Liver (tissue), 9 donors: ENCODE results near the gene PRELID3B. TPM values are rescaled to one million over a fixed set of nuclear protein-coding genes. Genes with fewer than 3 reads are reported as not detected.
"Not testable (repeated sequence)": the region's sequence is repeated elsewhere in the genome, so short reads cannot be mapped to it uniquely, and the experiment has no call there.

Experiments
- DNase-seq: peaks from one replicate; pipeline ENCODE4 v3.0.0-alpha.2; 2017; ENCODE audit warnings: low spot score
- H3K27ac ChIP-seq, 2 donors: one replicate each; pipeline ENCODE4 v1.7.0; 2013; ENCODE audit warnings: inconsistent platforms in 2 of 2, low read length in 2 of 2, control low read depth in 1 of 2, low read depth in 1 of 2, mild to moderate bottlenecking in 1 of 2
- H3K27me3 ChIP-seq, 4 donors: one replicate each; pipeline versions ENCODE4 v1.6.1 to v1.7.0; 2013; ENCODE audit warnings: low read length in 3 of 4, inconsistent platforms in 1 of 4, mild to moderate bottlenecking in 1 of 4, moderate library complexity in 1 of 4; ENCODE audit not compliant: control insufficient read depth in 4 of 4, insufficient read depth in 4 of 4
- H3K36me3 ChIP-seq, 4 donors: one replicate each; pipeline versions ENCODE4 v1.6.1 to v1.7.0; 2013; ENCODE audit warnings: low read length in 3 of 4, mild to moderate bottlenecking in 3 of 4, low read depth in 1 of 4, moderate library complexity in 1 of 4; ENCODE audit not compliant: control insufficient read depth in 4 of 4, insufficient read depth in 3 of 4
- H3K4me1 ChIP-seq, 4 donors: one replicate each; pipeline versions ENCODE4 v1.6.1 to v1.7.0; 2013; ENCODE audit warnings: low read length in 3 of 4, mild to moderate bottlenecking in 3 of 4, moderate library complexity in 1 of 4; ENCODE audit not compliant: control insufficient read depth in 4 of 4, insufficient read depth in 4 of 4
- H3K4me3 ChIP-seq, 3 donors: one replicate each; pipeline versions ENCODE4 v1.6.1 to v1.7.0; 2013; ENCODE audit warnings: low read length in 3 of 3, control low read depth in 1 of 3, low read depth in 1 of 3, mild to moderate bottlenecking in 1 of 3
- H3K9ac ChIP-seq, 2 donors: one replicate each; pipeline ENCODE4 v1.7.0; 2013; ENCODE audit warnings: low read length in 2 of 2, mild to moderate bottlenecking in 2 of 2, moderate library complexity in 2 of 2, control low read depth in 1 of 2, low read depth in 1 of 2
- H3K9me3 ChIP-seq, 4 donors: one replicate each; pipeline versions ENCODE4 v1.6.1 to v1.7.0; 2013; ENCODE audit warnings: low read length in 3 of 4; ENCODE audit not compliant: control insufficient read depth in 4 of 4
- EGR1 ChIP-seq, 2 donors: IDR thresholded peaks; 2 replicates each; pipeline ENCODE4 v1.6.1; 2016 to 2018; ENCODE audit warnings: antibody characterized with exemption in 2 of 2, low read depth in 2 of 2
- FOXA1 ChIP-seq: IDR thresholded peaks from 2 replicates; pipeline ENCODE4 v1.6.1; 2016; ENCODE audit warnings: antibody characterized with exemption
- FOXA2 ChIP-seq: IDR thresholded peaks from 2 replicates; pipeline ENCODE4 v1.6.1; 2016; ENCODE audit warnings: antibody characterized with exemption
- GABPA ChIP-seq, 2 donors: IDR thresholded peaks in 1 of 2; conservative IDR thresholded peaks in 1 of 2; 2 replicates each; pipeline ENCODE4 v1.6.1; 2016; ENCODE audit warnings: antibody characterized with exemption in 2 of 2, mild to moderate bottlenecking in 1 of 2, moderate library complexity in 1 of 2
- HNF4A ChIP-seq, 2 donors: conservative IDR thresholded peaks; 2 replicates each; pipeline ENCODE4 v1.6.1; 2016; ENCODE audit warnings: antibody characterized with exemption in 2 of 2, mild to moderate bottlenecking in 2 of 2
- HNF4G ChIP-seq: IDR thresholded peaks from 2 replicates; pipeline ENCODE4 v1.6.1; 2016; ENCODE audit warnings: antibody characterized with exemption
- NR2F2 ChIP-seq: IDR thresholded peaks from 2 replicates; pipeline ENCODE4 v1.6.1; 2016; ENCODE audit warnings: antibody characterized with exemption
- RAD21 ChIP-seq, 2 donors: IDR thresholded peaks; 2 replicates each; pipeline ENCODE4 v1.6.1; 2016; ENCODE audit warnings: antibody characterized with exemption in 2 of 2, mild to moderate bottlenecking in 2 of 2
- RXRA ChIP-seq, 2 donors: IDR thresholded peaks; 2 replicates each; pipeline ENCODE4 v1.6.1; 2017 to 2018; ENCODE audit warnings: antibody characterized with exemption in 2 of 2, mild to moderate bottlenecking in 1 of 2
- TAF1 ChIP-seq: conservative IDR thresholded peaks from 2 replicates; pipeline ENCODE4 v1.6.1; 2016; ENCODE audit warnings: antibody characterized with exemption, mild to moderate bottlenecking
- YY1 ChIP-seq: IDR thresholded peaks from 2 replicates; pipeline ENCODE4 v1.6.1; 2016; ENCODE audit warnings: antibody characterized with exemption, mild to moderate bottlenecking
- WGBS: extraction: QIAGEN DNeasy Blood & Tissue Kit; methylation state at CpG from one replicate; pipeline ENCODE4 v1.1.7; 2013; 5-methylcytosine and 5-hydroxymethylcytosine counted together
- polyA plus RNA-seq, 2 donors: library from polyadenylated mRNA; stranded (reverse) in 1 of 2; unstranded in 1 of 2; fragments of 200-250 nt in 1 of 2; fragments of >200 nt in 1 of 2; fragmentation: Nextera tagmentation in 1 of 2; extraction: Ambion mirVana in 1 of 2; gene quantifications; one replicate each; pipeline versions ENCODE4 v1.2.1 to v1.2.3, GENCODE V29; 2013 to 2015
- total RNA-seq, 2 donors: library from RNA; depleted of rRNA; stranded (reverse); fragments of >200 nt; gene quantifications; one replicate each; pipeline ENCODE4 v1.2.3, GENCODE V29; 2014
- TF ChIP-seq, protein P1 (sequence below): IDR thresholded peaks from 2 replicates; pipeline ENCODE4 v1.6.1; 2016; ENCODE audit warnings: antibody characterized with exemption
- TF ChIP-seq, protein P2 (sequence below): IDR thresholded peaks from 2 replicates; pipeline ENCODE4 v1.6.1; 2016; ENCODE audit warnings: antibody characterized with exemption
- TF ChIP-seq, protein P3 (sequence below): IDR thresholded peaks from 2 replicates; pipeline ENCODE4 v1.6.1; 2016; ENCODE audit warnings: antibody characterized with exemption
- donor health status: healthy.
- donor health status: healthy.
- donor health status: healthy.
- donor health status: healthy.
- donor health status: healthy.

PRELID3B gene
- total and polyA plus RNA-seq, 4 donors, result 18.2 to 38.1 (median 25.3) TPM

DNA sequence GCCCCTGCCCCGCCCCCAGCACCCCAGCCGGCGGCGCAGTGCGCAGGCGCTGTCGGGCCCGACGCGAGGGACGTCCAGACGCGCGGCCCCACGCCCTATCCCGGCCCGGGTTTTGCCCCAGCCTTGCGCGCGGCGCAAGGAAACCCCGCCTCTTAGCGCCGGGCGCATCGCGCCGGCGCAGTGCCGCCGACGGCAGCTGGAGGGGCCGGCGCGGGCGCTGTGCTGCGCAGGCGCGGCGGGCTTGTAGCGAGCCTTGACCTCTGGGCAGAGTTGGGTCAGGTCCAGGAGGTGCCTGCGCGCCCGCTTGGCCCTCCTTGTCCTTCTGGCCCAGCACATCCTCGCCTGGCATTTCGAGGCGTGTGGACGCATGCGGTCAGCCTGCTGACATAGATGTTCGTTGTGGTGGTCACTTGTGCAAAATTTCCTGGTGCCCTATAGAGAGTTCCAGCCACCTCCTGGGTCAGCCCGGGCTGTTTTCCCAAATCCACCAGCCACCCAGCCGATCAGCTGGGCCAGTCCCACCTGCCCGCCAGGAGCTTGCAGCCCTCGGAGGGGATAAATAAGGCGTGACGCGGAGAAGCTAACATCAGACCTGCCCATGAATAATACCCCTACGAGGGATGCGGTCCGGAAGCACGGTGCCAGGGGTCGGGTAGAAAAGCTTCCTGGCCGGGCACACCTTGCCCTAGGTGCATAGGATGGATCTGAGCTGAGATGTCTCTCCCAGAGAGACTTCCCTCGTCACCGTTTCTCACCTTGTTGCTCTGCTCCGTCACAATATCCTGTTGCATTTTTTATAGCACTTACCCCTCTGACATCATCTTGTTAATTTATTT lies 428 bp upstream of the PRELID3B start (continued):
- TF ChIP-seq, protein P1, sequence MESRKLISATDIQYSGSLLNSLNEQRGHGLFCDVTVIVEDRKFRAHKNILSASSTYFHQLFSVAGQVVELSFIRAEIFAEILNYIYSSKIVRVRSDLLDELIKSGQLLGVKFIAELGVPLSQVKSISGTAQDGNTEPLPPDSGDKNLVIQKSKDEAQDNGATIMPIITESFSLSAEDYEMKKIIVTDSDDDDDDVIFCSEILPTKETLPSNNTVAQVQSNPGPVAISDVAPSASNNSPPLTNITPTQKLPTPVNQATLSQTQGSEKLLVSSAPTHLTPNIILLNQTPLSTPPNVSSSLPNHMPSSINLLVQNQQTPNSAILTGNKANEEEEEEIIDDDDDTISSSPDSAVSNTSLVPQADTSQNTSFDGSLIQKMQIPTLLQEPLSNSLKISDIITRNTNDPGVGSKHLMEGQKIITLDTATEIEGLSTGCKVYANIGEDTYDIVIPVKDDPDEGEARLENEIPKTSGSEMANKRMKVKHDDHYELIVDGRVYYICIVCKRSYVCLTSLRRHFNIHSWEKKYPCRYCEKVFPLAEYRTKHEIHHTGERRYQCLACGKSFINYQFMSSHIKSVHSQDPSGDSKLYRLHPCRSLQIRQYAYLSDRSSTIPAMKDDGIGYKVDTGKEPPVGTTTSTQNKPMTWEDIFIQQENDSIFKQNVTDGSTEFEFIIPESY, result no peak
- peak; percentile 10 for TF ChIP-seq YY1

- H3K4me1 ChIP-seq, result peaks cover 6 to 26% (median 21%) of the 10 kb centered on the region in 4 donors
- WGBS, result 87% methylated on average over 16 of the region's 16 CpGs
- not testable (repeated sequence) for H3K9me3 ChIP-seq, DNase-seq, H3K27me3 ChIP-seq
- peak overlapping the region in 1 of 2 donors; percentile 72 for H3K27ac ChIP-seq
- H3K9ac ChIP-seq, result peak overlapping the region in 1 of 2 donors; percentile 48
- peaks cover 8 to 17% (median 12%) of the 10 kb centered on the region in 4 donors for H3K36me3 ChIP-seq
- peak overlapping the region; percentile 76 to 93 (median 84) for H3K4me3 ChIP-seq
Measured at GRCh38 chr20:59041487-59041886, 1.1 kb downstream of the PRELID3B start.

- H3K9ac ChIP-seq, result no peak overlapping the region
- no peaks in the 10 kb centered on the region for H3K27me3 ChIP-seq
- no peak overlapping the region for H3K27ac ChIP-seq
- WGBS, result 81% methylated on average over 5 of the region's 5 CpGs
- no peak for TF ChIP-seq HNF4G
- TF ChIP-seq, protein P1, result no peak
- TF ChIP-seq, protein P2, sequence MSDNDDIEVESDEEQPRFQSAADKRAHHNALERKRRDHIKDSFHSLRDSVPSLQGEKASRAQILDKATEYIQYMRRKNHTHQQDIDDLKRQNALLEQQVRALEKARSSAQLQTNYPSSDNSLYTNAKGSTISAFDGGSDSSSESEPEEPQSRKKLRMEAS, result no peak
- peaks cover 6 to 26% (median 21%) of the 10 kb centered on the region in 4 donors for H3K4me1 ChIP-seq
- peaks cover 8 to 24% (median 20%) of the 10 kb centered on the region in 4 donors for H3K36me3 ChIP-seq
- no peak overlapping the region for H3K4me3 ChIP-seq
- no peak for DNase-seq
- no peaks in the 10 kb centered on the region for H3K9me3 ChIP-seq
Measured at GRCh38 chr20:59040667-59041066, 1.9 kb downstream of the PRELID3B start.

DNA sequence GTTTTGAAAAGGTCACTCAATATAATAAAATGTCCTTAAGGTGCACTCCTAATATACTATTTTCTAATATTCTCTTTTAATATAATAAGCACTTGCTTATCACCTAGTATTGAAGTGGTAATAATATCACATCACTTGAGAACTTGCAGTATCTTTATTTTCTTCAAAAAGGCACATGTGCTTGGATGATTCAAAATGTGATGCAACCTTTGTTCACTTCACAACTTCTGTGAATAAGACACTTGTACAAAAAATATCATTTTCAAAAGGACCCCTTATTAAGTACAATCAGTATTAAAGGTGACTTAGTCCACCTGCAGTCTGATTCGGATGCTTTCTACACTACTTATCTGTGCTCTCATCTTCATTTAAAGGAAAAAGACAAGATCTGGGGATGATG lies 3.4 kb downstream of the PRELID3B start:
- H3K27ac ChIP-seq, result no peak overlapping the region
- H3K4me3 ChIP-seq, result no peak overlapping the region
- peaks cover 11 to 36% (median 31%) of the 10 kb centered on the region in 4 donors for H3K36me3 ChIP-seq
- no peaks in the 10 kb centered on the region for H3K9me3 ChIP-seq
- H3K4me1 ChIP-seq, result peaks cover 6 to 26% (median 21%) of the 10 kb centered on the region in 4 donors
- no peak overlapping the region for H3K9ac ChIP-seq
- H3K27me3 ChIP-seq, result no peaks in the 10 kb centered on the region
- WGBS, result 82% methylated on average over 1 of the region's 1 CpG
- DNase-seq, result no peak
- TF ChIP-seq HNF4G, result no peak
- no peak for TF ChIP-seq EGR1 (IDR thresholded peaks at IDR 0.05; ENCODE audit: low read depth in 2 of 2)
- TF ChIP-seq, protein P2, result no peak
- TF ChIP-seq HNF4A (conservative IDR thresholded peaks at IDR 0.05), result no peak
- no peak for TF ChIP-seq YY1
- TF ChIP-seq FOXA2, result no peak
- no peak for TF ChIP-seq RAD21 (IDR thresholded peaks at IDR 0.05)
- TF ChIP-seq TAF1, result no peak
- TF ChIP-seq FOXA1, result no peak
- TF ChIP-seq, protein P3, sequence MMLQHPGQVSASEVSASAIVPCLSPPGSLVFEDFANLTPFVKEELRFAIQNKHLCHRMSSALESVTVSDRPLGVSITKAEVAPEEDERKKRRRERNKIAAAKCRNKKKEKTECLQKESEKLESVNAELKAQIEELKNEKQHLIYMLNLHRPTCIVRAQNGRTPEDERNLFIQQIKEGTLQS, result no peak
- no peak for TF ChIP-seq NR2F2
- no peak for TF ChIP-seq RXRA (IDR thresholded peaks at IDR 0.05)
- TF ChIP-seq GABPA (IDR thresholded peaks at IDR 0.05 in 1 of 2, conservative IDR thresholded peaks at IDR 0.05 in 1 of 2), result no peak
- TF ChIP-seq, protein P1, result no peak
